Measurements from ENCODE around the gene STPG4. TPM values are rescaled to one million over a fixed set of nuclear protein-coding genes. Genes with fewer than 3 reads are reported as not detected.

STPG4 gene
- total and polyA plus RNA-seq, 2 of the 8 experiments (the other 6 are each of a cell fraction or from before 2014, with no cell fraction given) = 0.28 TPM; not detected in 1

GRCh38 chr2:47127862-47128543 is 27.1 kb downstream of the STPG4 start:
- no peak for FAIRE-seq
- H3K79me1 ChIP-seq (ENCODE audit: low read depth, low read length) = no peaks in the 10 kb centered on the region
- H3K18ac ChIP-seq (ENCODE audit: extremely low read depth, low read length) = no peak overlapping the region
- H3K56ac ChIP-seq (replicated peaks; ENCODE audit: insufficient read length, low read depth, low read length) = no peak overlapping the region
- H3K4me2 ChIP-seq (ENCODE audit: insufficient read depth in 1 of 2, low read depth in 2 of 2, low read length in 2 of 2) = no peak overlapping the region
- POLR2A ChIA-PET (ENCODE audit: partially characterized antibody) = interaction anchor here (1.4 kb wide), 1 partner anchor 195 kb away, joined by 6 read pairs; no protein-coding TSS in a partner anchor
- H3K9ac ChIP-seq (replicated peaks in 1 of 4; ENCODE audit: extremely low read depth in 1 of 4, low read depth in 3 of 4, low read length in 3 of 4) = no peak overlapping the region
- H3K9me3 ChIP-seq (ENCODE audit: insufficient read depth in 2 of 2, low read depth in 1 of 2, low read length in 1 of 2) = no peaks in the 10 kb centered on the region; a peak in 1 of 4 replicates
- H4K5ac ChIP-seq (ENCODE audit: insufficient read length, low read depth, low read length) = no peak overlapping the region
- CTCF ChIA-PET (ENCODE audit: partially characterized antibody) = interaction anchor here (0.7 to 5.3 kb wide), 22 partner anchors 11 to 230 kb away, joined by 3 to 41 read pairs (median 4); no protein-coding TSS in a partner anchor
- H3K4ac ChIP-seq (replicated peaks; ENCODE audit: insufficient read length, low read depth, low read length) = no peak overlapping the region
- no peaks in the 10 kb centered on the region; a peak in 2 of 7 replicates for H3K27me3 ChIP-seq (replicated peaks in 1 of 4; ENCODE audit: control insufficient read depth in 3 of 4, extremely low read depth in 1 of 4, insufficient read depth in 3 of 4, low read length in 3 of 4)
- no peaks in the 10 kb centered on the region for H3K23me2 ChIP-seq (ENCODE audit: low read depth, low read length)
- H2AK5ac ChIP-seq (ENCODE audit: low read depth, low read length) = no peak overlapping the region
- no peak overlapping the region for H3K14ac ChIP-seq (ENCODE audit: insufficient read length)
- peak in 2 of 3 experiments; percentile 34 to 35; a peak in 2 of 4 replicates for TF ChIP-seq CTCF (IDR thresholded peaks at IDR 0.05; ENCODE audit: control extremely low read depth in 1 of 3, insufficient read depth in 1 of 3, low read depth in 1 of 3, low read length in 3 of 3)
- TF ChIP-seq PHF8 (conservative IDR thresholded peaks at IDR 0.05; ENCODE audit: low read depth, low read length) = no peak
- no peak for TF ChIP-seq FOSL1 (IDR thresholded peaks at IDR 0.05; ENCODE audit: insufficient read depth, low read depth, low read length)
- peak; percentile 55 to 73 for TF ChIP-seq RAD21 (IDR thresholded peaks at IDR 0.05 in 1 of 2, conservative IDR thresholded peaks at IDR 0.05 in 1 of 2; ENCODE audit: low read depth in 2 of 2, low read length in 2 of 2)
- no peak overlapping the region for H2BK120ac ChIP-seq (replicated peaks; ENCODE audit: low read depth, low read length)
- no peak for DNase-seq (ENCODE audit: low read depth in 1 of 2, low spot score in 2 of 2)
- H3K27ac ChIP-seq (ENCODE audit: low read depth, low read length) = no peak overlapping the region
- no peak overlapping the region for H2BK20ac ChIP-seq (ENCODE audit: low read length)
- no peak overlapping the region for H2AFZ ChIP-seq (ENCODE audit: low read length)
- H3K23ac ChIP-seq (ENCODE audit: insufficient read length) = no peak overlapping the region
- H3K4me1 ChIP-seq (replicated peaks in 1 of 4; ENCODE audit: control insufficient read depth in 3 of 4, insufficient read depth in 4 of 4, low read length in 3 of 4) = peaks cover 0 to 13% (median 3%) of the 10 kb centered on the region in 4 experiments; a peak in 6 of 7 replicates
- H4K8ac ChIP-seq (ENCODE audit: extremely low read depth, insufficient read depth, low read length) = no peak overlapping the region
- H2BK15ac ChIP-seq (ENCODE audit: low read length) = peak overlapping the region; percentile 14; the same call in 1 of the 2 replicates
- no peaks in the 10 kb centered on the region for H3K36me3 ChIP-seq (ENCODE audit: control insufficient read depth in 2 of 4, insufficient read depth in 4 of 4, low read length in 3 of 4)
- no peak overlapping the region for H4K91ac ChIP-seq (replicated peaks; ENCODE audit: insufficient read length, low read length)
- H3K79me2 ChIP-seq (ENCODE audit: control insufficient read depth in 1 of 2, insufficient read depth in 2 of 2, low read length in 2 of 2) = no peaks in the 10 kb centered on the region
- H2BK12ac ChIP-seq (ENCODE audit: low read depth, low read length) = no peak overlapping the region
- no peak overlapping the region for H3K4me3 ChIP-seq (ENCODE audit: extremely low read depth in 1 of 4, insufficient read depth in 2 of 4, low read depth in 3 of 4, low read length in 4 of 4)
- no peak overlapping the region for H2BK5ac ChIP-seq (ENCODE audit: low read depth, low read length)
- no peaks in the 10 kb centered on the region for H4K20me1 ChIP-seq (replicated peaks in 1 of 2; ENCODE audit: control insufficient read depth in 1 of 2, insufficient read depth in 2 of 2, low read length in 2 of 2)
- WGBS, 2 experiments (ENCODE audit: extremely low coverage in 1 of 2, insufficient coverage in 1 of 2, insufficient read length in 1 of 2, insufficient replicate concordance in 2 of 2, low coverage in 1 of 2, low lambda C conversion rate in 2 of 2, missing lambda C conversion rate in 1 of 2) = 66% methylated on average over 7 of the region's 7 CpGs; no CpG with 5 or more reads in 1 of the 2 experiments

Data from H1 (cell line).